GM18867 (cell line): ENCODE measurements around the gene PBX2.
A peak's percentile ranks its signal among the peaks of the same experiment; 100 is the strongest.
"Not testable (repeated sequence)": the region's sequence is repeated elsewhere in the genome, so short reads cannot be mapped to it uniquely, and the experiment has no call there.

Source experiments
- ATAC-seq: cut with Tn5 transposase; IDR thresholded peaks from one replicate; pipeline ENCODE4 v1.9.1; 2021; ENCODE audit warnings: mild to moderate bottlenecking, moderate library complexity; ENCODE audit not compliant: unreplicated experiment

The PBX2 gene

DNA sequence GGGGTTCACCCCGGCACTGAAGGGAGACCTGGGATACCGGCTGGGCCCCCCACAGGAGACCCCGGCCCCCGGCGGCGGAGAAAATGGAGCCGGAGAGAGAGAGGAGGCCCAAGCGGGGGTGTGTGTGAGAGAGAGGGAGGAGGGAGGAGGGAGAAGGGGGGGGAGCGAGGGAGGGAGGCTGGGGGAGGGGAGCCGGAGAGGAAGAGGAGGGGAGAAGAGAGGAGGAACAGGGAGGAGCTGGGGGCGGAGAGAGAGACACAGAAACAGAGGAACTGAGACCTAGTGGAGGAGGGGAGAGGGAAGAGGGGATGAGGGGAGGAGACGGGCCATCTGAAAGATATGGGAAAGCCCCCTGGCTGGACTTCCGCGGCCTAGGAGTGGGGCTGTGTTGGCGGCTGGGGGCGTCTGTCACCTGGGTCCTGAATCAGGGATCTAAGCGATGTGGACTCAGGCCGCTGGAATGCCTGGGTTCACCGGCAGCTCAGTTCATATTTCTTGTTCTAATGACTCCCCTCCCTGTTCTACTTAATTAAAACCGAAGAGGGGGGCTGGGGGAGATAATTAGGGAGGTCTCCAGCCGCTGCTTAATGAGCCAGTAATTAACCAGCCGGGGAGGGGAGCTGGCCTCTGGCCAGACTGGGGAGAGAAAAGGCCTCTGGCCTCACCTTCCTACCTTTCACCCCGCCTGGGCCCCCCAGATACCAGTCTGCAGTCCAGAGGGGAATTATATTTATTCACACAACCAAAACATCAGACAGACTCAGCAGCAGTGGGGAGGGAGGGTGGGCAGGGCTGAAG, at the start of gene PBX2:
TSS of gene PBX2 (minus strand) at position 149 of the 798 bp plus-strand sequence. CDS start 287 bp downstream, outside the sequence.
- peak; percentile 44 for ATAC-seq

GRCh38 chr6:32239462-32239861, 49.5 kb upstream of the PBX2 start:
- no peak for ATAC-seq

DNA sequence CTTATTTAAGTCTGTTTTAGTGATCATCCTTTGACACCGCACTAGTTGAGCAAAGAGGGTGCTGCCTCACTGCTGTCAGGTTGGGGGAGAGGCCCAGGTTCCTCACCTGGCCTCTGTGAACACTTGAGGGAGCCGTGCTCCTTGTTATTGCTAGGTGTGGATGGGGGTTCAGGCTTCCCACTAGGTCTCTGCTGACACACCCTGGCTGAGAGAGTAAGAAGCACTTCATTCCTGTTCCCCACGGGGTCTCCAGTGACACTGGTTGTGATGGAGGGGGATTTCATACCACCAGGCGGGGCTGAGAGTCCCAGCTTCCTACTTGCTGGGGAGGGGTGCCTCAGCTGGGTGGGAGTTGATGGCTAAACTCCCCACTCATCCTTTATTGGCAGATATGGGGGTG, 44.9 kb upstream of the PBX2 start:
- ATAC-seq: no peak

DNA sequence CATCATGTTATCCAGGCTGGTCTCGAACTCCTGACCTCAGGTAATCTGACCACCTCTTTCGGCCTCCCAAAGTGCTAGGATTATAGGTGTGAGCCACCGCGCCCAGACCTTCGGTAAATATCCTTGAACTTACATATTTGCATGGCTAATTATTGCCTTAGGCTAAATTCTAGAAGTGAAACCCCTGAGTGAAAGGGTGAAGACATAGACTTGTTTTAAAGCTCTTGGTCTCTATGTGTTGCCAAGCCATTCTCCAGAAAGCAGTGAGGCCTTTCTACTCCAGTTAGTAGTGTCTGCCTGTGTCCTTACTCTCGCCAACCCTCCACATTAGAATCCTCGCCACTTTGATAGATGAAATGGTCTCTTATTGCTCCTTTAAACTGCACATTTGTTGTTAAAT, 36.4 kb upstream of the PBX2 start:
- ATAC-seq: no peak

GRCh38 chr6:32224696-32225095, 34.7 kb upstream of the PBX2 start:
- peak; percentile 68 for ATAC-seq

- ATAC-seq: no peak
These were observed 33.5 kb upstream of the PBX2 start, which contains the start of gene NOTCH4 for GRCh38 chr6:32223258-32224235. TSS of gene NOTCH4 (minus strand) at chr6:32224067. CDS start at chr6:32223928, 139 bp downstream.

DNA sequence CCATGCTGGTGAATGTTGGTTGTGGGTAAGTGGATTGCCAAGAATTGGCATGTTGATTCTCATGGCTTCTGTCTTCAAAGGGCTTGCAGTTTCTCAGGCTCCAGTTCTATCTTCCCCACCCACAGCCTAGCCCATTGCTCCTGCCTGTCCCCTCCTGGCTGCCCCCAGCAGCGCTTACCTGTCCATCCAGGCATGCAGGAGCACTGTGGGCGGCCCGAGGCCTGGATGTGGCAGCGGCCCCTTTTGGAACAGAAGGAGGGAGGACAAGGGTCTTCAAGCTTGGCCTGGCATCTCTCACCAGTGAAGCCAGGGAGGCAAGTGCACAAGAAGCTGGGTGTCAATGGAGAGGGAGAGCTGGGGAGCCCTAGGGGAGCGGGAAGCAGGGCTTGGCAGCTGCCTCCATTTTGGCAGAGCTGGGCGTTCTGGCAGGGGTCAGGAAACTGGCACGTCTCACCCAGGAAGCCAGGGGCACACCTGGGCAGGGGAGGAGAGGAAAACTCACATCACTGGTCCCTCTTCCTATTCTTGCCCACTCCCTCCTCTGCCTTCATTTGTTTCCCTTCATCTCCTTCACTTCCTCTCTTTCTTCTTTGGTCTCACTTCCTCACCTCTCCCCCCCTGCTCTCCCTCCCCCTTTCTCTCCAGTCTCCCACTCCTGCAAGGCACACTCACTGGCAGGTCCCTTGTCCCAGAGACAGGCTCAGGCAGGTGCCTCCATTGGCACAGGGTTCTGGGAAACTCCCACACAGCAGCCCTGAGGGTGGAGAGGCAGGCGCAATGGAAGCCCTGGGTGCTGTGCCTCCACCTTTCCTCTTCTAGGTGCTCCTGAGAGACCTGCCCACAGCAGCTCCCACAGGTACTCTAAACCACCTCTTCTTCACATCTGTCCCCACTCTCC, 32.6 kb upstream of the PBX2 start:
- ATAC-seq: no peak

DNA sequence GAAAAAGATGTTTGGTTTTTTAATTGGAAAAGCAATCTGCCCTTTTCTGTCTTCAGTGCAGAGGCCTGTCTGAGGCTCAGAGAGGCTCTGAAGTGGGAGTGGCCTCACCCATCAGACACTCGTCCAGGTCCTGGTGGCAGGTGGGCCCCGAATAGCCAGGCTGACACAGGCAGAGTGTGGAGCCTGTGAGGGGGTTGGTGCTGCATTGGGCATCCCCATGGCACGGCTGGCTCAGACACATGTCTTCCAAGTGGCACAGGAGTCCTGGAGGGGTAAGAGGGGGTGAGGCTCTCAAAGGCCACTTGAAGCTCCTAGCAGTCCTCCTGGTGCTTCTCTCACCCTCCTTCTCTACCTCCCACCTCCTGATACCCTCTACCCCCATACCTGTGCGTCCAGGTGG, 30.0 kb upstream of the PBX2 start:
- no peak for ATAC-seq

GRCh38 chr6:32218167-32218566, 28.2 kb upstream of the PBX2 start:
- ATAC-seq: no peak

DNA sequence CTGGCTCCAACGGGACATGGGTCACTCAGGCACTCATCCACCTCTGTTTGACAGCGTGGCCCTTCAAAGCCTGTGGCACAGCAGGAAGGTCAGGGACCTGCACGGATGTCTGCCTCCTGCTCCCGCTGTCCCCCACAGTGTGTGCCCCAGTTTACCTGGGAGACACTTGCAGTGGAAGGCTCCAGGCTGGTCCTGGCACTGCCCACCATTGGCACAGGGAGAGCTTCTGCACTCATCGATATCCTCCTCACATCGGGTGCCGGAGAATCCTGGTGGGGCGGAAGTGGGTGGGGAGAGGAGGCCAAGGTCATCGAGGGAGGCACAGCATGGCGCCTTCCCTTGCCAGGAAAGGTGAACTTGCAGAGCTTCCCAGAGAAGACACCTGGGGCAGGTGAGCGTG, 27.0 kb upstream of the PBX2 start:
- ATAC-seq: no peak

DNA sequence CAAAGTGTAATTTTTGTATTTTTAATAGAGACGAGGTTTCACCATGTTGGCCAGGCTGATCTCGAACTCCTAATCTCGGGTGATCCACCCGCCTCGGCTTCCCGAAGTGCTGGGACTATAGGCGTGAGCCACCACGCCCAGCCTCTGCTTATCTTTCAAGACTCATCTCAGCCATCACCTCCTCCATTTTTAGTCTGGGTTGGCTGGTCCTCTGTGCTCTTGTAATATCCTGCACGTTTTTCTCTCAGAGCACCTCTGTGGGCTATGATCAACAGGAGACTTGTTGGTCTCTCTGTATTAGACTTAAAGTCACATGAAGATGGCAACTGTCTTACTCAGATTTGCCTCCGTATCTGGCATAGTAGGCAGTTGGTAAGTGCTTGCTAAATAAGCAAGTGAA, 26.3 kb upstream of the PBX2 start:
- ATAC-seq: no peak

DNA sequence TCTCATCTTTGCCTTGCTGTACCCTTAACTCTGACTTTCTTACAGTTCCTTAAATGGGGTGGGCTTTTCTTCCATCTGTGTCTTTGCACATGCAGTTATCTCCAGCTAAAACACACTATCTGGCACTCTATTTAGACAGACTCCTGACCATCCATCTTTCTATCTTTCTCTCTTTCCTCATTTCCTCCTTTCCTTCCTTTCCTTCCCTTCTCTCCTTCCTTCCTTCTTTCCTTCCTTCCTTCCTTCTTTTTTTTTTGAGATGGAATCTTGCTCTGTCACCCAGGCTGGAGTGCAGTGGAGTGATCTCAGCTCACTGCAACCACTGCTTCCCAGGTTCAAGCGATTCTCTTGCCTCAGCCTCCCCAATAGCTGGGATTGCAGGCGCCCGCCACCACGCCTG, 25.6 kb upstream of the PBX2 start:
- ATAC-seq: no peak

- no peak for ATAC-seq
These were observed 24.1 kb upstream of the PBX2 start for GRCh38 chr6:32214126-32214525.

- no peak for ATAC-seq
These were observed 23.6 kb upstream of the PBX2 start for GRCh38 chr6:32213649-32214048.

GRCh38 chr6:32212076-32212760, 22.2 kb upstream of the PBX2 start:
- no peak for ATAC-seq

GRCh38 chr6:32211432-32211831, 21.4 kb upstream of the PBX2 start:
- ATAC-seq: not testable (repeated sequence)

DNA sequence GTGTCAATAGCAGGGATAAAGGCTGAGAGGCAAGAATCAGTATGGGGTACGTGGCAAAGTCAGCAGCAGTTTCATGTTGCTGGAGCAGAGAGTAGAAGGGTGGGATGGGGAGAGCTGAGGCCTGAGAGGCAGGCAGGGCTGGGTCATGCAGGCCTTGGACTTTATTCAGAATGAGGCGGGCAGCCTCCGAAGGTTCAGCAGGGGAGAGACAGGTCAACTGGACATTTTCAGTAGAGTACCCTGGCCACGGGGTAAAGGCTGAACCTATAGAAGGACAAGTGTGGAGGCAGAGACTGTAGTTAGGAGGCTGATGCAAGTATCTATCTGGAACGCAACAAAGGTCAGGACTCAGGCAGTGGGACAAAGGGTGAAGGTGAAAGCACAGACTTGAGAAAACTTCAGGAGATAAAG, 20.2 kb upstream of the PBX2 start:
- ATAC-seq: no peak

- ATAC-seq: no peak
These were observed 19.0 kb upstream of the PBX2 start for GRCh38 chr6:32208996-32209395.

- ATAC-seq: no peak
These were observed 14.3 kb upstream of the PBX2 start for GRCh38 chr6:32204268-32204715.
